Glomerular endothelial cell (primary cell): ENCODE measurements around the gene MTHFSD. TPM values are rescaled to one million over a fixed set of nuclear protein-coding genes. Genes with fewer than 3 reads are reported as not detected.

Experiments used
- DNase-seq: peaks from one replicate; pipeline ENCODE4 v3.0.0-alpha.2; 2011; ENCODE audit warnings: low read depth, low spot score; ENCODE audit errors: extremely low read depth
- total RNA-seq: library from RNA; depleted of rRNA; stranded (reverse); fragments of >200 nt; gene quantifications from 2 replicates; pipeline ENCODE4 v1.2.3, GENCODE V29; 2015

MTHFSD gene
- total RNA-seq, 1 donor from 2014 or later: 19.2 TPM

DNA sequence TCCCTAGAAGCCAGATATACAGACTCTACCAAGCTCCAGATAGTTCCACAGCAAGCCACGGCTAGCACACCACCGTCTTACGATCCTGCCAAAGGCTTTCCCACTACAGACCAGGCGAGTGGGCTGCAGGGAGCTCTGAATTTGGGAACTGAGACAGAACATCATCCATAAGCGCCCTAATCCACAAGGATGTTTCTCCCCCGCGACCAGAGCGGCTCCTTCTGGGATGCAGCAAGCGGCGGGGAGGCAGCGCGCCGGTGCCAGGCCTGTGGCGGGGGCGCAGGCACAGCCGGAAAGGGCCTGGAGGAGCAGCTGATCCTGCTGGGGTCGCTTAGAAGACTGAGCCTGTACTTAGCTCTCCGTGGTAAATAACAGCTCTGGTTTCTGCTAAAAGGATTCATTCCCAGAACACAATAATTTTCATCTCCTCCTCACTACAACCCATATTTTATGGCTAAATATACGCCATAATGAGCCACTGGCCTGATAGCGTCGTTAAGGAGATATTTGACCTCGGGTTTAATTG is 60.9 kb downstream of the MTHFSD start:
- no peak for DNase-seq

DNA sequence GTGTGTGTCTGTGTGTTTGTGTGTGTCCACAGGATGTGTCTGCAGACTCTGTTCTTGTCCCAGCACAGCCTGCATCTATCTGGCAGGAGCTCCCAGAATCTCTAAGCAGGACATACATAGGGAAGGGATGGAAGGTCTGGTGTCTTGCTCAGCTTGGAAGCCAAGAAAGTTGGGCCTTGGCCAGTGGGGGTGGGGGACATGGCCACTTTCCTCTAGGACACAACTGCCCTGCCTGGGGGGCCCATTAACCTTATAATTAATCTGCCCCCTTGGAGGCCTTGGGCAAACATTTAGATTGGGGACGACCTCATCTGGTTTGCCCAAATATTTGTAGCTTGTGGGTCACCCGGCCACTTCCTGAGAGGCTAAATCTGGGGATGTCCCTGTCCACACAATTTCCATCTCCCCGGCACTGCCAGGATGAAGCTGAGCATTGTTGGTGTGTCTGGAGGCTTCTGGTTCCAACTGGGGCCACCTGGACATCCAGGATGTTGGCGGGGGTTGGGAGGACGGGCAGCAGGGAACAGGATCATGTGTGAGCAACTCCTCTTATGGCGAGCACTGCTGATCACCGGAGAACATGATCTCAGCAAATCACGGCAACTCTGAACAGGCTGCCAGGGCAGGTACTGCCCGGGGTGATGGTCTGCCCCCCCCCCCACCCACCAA is 61.9 kb downstream of the MTHFSD start:
- no peak for DNase-seq

DNA sequence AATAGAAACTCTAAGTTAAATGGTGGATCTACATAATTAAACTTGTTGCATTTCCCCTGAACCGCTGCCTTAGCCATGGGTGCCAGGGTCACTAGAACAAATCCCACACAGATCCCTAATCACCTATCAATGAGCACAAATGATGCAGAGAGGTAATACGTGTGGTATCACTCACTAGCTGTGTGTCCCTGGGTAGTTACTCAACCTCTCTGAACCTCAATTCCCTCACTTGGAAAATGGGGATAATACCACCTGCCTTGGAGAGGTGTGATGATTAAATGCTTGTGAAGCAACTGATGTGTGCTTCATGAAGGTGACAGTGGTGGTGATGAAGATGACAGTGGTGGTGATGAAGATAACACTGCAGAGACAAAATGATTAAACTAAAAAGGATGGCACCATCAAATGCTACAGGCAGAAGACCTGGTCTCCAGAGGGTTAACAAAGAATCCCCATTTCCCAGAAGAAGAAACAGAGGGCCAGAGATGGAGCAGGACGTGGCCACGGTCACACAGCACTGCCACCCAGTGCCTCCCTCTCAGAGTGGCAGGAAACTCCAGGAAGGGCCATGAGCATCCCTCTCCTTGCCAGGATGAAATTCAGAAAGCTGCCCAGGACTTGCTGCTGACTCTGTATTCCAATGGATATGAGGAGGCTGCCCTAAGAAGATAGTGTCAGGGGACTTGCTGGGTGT is 62.6 kb downstream of the MTHFSD start:
- no peak for DNase-seq

DNA sequence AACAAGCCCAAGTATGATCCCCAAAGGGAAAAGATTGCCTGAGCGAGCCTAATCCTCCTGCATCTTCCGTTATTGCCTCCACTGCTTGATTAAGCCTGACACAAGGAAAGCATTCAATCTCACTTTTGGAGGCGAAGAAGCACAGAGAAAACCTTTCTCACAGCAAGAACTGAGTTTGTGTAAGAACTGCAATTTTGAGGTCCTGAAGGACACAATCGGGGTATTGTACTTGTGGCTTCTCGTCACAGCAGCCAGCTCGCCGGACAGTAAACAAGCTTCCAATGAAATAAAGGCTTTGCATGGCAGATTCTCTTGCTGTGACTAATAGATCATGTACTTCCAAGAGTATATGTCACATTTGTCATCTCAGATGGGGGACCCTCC is 63.4 kb downstream of the MTHFSD start:
- DNase-seq: no peak

DNA sequence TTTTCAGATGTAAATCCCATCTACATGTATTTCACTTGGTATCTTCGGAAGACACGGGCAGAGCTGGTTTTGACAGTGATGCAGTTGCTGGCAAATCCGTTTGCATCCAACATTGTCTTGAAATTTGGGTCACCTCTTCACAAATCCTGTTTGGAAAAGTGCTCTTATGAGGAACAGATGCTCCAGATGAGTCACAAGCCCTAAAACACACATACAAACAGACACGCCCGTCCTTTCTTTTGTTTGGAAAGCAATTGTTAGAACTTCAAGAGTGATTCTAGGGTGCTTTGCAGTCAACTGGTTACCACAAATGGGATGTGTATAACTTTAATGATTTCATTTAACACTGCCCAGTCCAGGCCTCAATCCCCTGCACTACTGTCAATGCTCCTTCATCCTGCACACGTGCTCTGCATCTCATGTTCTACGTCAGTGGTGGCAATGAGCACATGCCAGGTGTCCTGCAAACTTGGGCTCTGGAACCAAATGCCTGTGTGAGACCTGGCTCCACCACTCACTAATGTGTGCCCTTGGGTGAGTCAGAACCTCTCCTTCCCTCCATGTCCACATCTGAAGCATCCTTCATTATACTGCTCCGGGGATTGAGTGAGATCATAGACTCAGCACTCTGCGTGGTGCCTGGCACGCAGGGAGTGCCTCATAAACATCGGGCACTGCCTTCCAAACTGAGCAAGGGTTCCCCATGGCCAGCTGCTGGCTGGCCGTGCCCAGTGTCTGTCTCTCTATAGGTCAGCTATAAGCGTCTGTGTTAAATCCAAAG is 64.0 kb downstream of the MTHFSD start:
- DNase-seq: no peak

DNA sequence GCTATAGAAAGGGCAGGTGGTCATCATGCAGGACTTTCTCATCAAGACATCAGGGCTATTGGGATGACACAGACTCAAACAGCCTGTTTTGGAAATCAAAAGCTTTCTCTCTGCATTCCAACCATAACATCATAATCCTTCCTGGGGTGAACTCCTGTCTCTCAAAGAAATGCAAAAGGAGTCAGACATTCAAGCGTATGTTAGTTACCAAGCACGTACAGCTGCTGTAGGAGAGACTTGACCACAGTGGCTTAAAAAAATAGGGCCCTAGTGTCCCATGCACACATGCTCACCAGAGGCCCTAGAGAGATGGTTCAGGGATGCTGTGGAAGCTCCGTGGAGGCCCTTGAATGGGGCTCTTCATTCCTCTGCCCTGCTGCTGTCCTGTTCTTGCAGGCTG is 69.3 kb downstream of the MTHFSD start:
- no peak for DNase-seq

DNA sequence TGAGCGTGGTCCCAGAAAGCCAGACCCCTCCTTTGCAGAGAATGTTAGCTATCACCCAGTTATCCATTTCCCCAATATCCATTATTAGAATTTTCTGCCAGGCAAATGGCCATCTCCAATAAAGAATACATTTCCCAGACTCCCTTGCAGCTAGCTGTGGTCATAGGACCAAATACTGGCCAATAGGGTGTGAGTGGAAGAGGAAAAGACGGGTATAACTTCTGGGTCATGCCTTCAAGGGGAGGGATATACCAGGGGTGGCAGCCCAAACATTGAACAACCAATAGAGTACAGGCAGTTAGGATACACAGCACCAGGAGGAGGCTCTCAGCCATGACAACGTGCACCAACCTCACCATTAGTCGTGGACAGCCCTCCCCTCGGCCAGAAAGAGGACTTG is 70.8 kb downstream of the MTHFSD start:
- DNase-seq: no peak

DNA sequence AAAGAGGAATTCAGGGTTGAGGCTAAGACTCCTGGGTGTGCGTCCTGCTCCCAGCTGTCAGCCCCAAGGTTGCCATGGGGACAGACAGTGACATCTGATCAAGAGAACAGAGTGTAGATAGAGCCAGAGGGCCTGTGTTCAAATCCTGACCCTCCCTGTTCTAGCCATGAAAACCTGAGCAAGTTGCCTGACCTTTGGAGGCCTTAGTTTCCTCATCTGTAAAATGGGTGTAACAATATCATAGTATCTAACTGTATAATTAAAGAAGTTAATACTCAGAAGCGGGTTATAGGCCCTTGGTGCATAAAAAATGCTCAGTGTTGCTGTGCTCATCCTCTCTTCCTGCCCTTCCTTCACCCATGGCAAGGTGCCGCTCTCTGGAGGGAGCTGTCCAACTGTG is 73.4 kb downstream of the MTHFSD start:
- no peak for DNase-seq

DNA sequence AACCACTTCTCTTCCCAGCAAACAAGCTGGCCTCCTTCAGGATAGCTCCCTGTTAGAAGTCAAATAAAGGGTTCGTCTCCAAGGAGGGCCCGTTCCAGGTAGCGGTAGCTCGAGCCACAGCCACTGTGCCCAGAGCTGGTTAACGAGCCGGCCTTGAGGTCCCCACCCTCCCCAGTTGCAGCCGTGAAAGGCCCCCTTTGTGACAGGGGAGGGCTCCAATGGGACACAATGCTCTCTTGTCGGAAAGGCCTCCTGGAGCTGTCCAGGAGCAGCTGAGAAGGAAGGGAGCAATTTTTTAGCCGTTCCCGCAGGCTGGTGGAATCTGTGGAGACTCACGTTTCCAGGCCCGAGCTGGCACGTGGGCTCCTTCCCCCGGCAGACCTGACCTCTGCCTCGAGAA is 74.6 kb downstream of the MTHFSD start:
- no peak for DNase-seq

Other genes with a start within 250 kb of the MTHFSD start
- 10.6 and 11.6 TPM in 2 replicates for gene FOXF1, start 44.7 kb downstream of the MTHFSD start, total RNA-seq
- 7.1 and 21.7 TPM in 2 replicates for gene FOXC2, start 11.6 kb upstream of the MTHFSD start, total RNA-seq
- gene FOXL1, start 23.3 kb upstream of the MTHFSD start, total RNA-seq: 3.3 and 10.3 TPM in 2 replicates